Lower leg skin (tissue), 3 donors: ENCODE measurements around the gene ABCF2.

Source experiments
- CTCF ChIP-seq, 3 donors: fragments of 450-650 bp; IDR thresholded peaks; one replicate each; pipeline ENCODE4 v1.5.1; 2016; ENCODE audit warnings: antibody characterized with exemption in 3 of 3, mild to moderate bottlenecking in 3 of 3, moderate library complexity in 2 of 3
- POLR2A ChIP-seq, 2 donors: fragments of 450-650 bp; IDR thresholded peaks; one replicate each; pipeline ENCODE4 v1.6.1; 2016 to 2017; ENCODE audit warnings: antibody characterized with exemption in 2 of 2, mild to moderate bottlenecking in 1 of 2, moderate library complexity in 1 of 2

DNA sequence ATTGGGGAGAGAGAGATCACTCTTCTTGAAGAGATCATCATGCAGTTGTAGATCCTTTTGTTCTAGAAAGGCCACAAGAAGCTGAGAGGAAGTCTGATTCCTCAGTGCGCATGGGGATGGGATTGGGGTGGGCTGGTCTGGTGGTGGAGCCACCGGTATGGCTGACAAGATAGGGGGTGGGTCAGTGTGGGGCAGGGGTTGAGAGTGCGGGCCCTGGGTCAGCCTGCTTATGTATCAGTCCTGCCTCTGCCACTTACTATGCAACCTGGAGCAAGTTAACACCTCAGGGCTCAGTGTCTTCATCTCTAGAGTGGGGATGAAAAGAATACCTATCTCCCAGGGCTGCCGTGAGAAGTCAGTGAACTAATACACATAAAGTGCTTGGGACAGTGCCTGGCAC lies 13.5 kb upstream of the ABCF2 start:
- no peak for TF ChIP-seq CTCF (IDR thresholded peaks at IDR 0.05)
- no peak for TF ChIP-seq POLR2A (IDR thresholded peaks at IDR 0.05)
